ENCODE data around the gene RAB17.

Gene RAB17

GRCh38 chr2:237616734-237617586 is 26.4 kb upstream of the RAB17 start:
- WGBS = 66% methylated on average over 15 of the region's 15 CpGs

DNA sequence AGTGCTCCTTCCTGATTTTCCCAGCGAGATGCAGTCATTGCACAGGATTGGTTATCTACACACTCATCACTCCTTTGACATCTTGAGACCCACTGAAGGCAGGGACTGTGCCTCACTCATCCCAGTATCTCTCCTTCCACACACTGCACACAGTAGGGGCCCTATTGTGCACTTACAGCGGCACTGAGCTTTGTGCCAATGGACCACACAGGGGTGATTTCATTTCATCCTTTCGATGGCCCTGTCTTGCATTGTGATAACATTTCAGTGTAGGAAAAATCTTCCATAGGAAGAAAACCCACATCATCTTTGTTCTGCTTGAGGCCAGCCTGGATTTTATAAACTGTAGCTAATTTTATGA is 25.8 kb upstream of the RAB17 start:
- H3K9ac ChIP-seq (ENCODE audit: low read length) = peak overlapping the region; percentile 81
- H3K79me1 ChIP-seq (replicated peaks; ENCODE audit: low read length, poor library complexity, severe bottlenecking) = no peaks in the 10 kb centered on the region
- no peak overlapping the region for H2BK5ac ChIP-seq (ENCODE audit: low read depth, low read length, poor library complexity, severe bottlenecking)
- peak overlapping the region; percentile 41 to 47 for H3K18ac ChIP-seq (ENCODE audit: low read depth in 1 of 2, low read length in 2 of 2)
- peaks cover 13% of the 10 kb centered on the region for H3K4me1 ChIP-seq (ENCODE audit: control insufficient read depth, insufficient read depth, low read depth, low read length)
- DNase-seq = no peak
- 71% methylated on average over 1 of the region's 3 CpGs for WGBS
- H2BK12ac ChIP-seq (ENCODE audit: low read length in 2 of 2) = peak overlapping the region in 1 of 2 experiments; percentile 47
- peak overlapping the region in 1 of 2 experiments; percentile 5 for H3K14ac ChIP-seq (ENCODE audit: low read length in 2 of 2)
- peak overlapping the region; percentile 50 for H2BK120ac ChIP-seq (ENCODE audit: low read depth, low read length)
- H3K27me3 ChIP-seq (ENCODE audit: control insufficient read depth in 1 of 2, insufficient read depth in 1 of 2, low read length in 2 of 2) = no peaks in the 10 kb centered on the region
- H2AK5ac ChIP-seq (ENCODE audit: low read length, severe bottlenecking) = no peak overlapping the region
- H3K9me3 ChIP-seq (ENCODE audit: control insufficient read depth, low read length) = no peaks in the 10 kb centered on the region
- H2AFZ ChIP-seq (ENCODE audit: low read depth, low read length) = no peak overlapping the region
- H4K8ac ChIP-seq (ENCODE audit: low read length) = peak overlapping the region; percentile 62
- no peak overlapping the region for H3K27ac ChIP-seq (ENCODE audit: low read length, poor library complexity, severe bottlenecking)
- H4K91ac ChIP-seq (ENCODE audit: low read length) = peak overlapping the region; percentile 79
- no peak overlapping the region for H2BK15ac ChIP-seq (ENCODE audit: low read depth, poor library complexity, severe bottlenecking)
- peak overlapping the region in 1 of 2 experiments; percentile 32 for H3K4me3 ChIP-seq (ENCODE audit: insufficient read depth in 1 of 2, low read depth in 1 of 2, low read length in 2 of 2)
- no peak overlapping the region for H3K23ac ChIP-seq (ENCODE audit: low read length in 2 of 2)
- H3K4ac ChIP-seq (ENCODE audit: low read depth in 1 of 2, low read length in 2 of 2) = peak overlapping the region; percentile 69 to 77
- no peaks in the 10 kb centered on the region for H3K36me3 ChIP-seq (ENCODE audit: control insufficient read depth in 1 of 2, insufficient read depth in 2 of 2, low read depth in 1 of 2, low read length in 2 of 2)
- H3K4me2 ChIP-seq (ENCODE audit: low read length, poor library complexity, severe bottlenecking) = no peak overlapping the region

More at GRCh38 chr2:237616734-237617586, 26.4 kb upstream of the RAB17 start:
- H3K9me3 ChIP-seq (ENCODE audit: control insufficient read depth, low read length) = no peaks in the 10 kb centered on the region
- H3K23ac ChIP-seq (ENCODE audit: low read length in 2 of 2) = peak overlapping the region in 1 of 2 experiments; percentile 54
- DNase-seq = peak; percentile 79
- peak overlapping the region; percentile 81 for H3K9ac ChIP-seq (ENCODE audit: low read length)
- H3K4me2 ChIP-seq (ENCODE audit: low read length, poor library complexity, severe bottlenecking) = no peak overlapping the region
- no peaks in the 10 kb centered on the region for H3K79me1 ChIP-seq (replicated peaks; ENCODE audit: low read length, poor library complexity, severe bottlenecking)
- peak overlapping the region; percentile 2 to 65 for H2BK12ac ChIP-seq (ENCODE audit: low read length in 2 of 2)
- H4K8ac ChIP-seq (ENCODE audit: low read length) = no peak overlapping the region
- peak overlapping the region; percentile 79 for H4K91ac ChIP-seq (ENCODE audit: low read length)
- no peak overlapping the region for H2BK5ac ChIP-seq (ENCODE audit: low read depth, low read length, poor library complexity, severe bottlenecking)
- H3K36me3 ChIP-seq (ENCODE audit: control insufficient read depth in 1 of 2, insufficient read depth in 2 of 2, low read depth in 1 of 2, low read length in 2 of 2) = no peaks in the 10 kb centered on the region
- peak overlapping the region in 1 of 2 experiments; percentile 1 for H3K4me3 ChIP-seq (ENCODE audit: insufficient read depth in 1 of 2, low read depth in 1 of 2, low read length in 2 of 2)
- H2BK15ac ChIP-seq (ENCODE audit: low read depth, poor library complexity, severe bottlenecking) = no peak overlapping the region
- H3K4me1 ChIP-seq (ENCODE audit: control insufficient read depth, insufficient read depth, low read depth, low read length) = peaks cover 13% of the 10 kb centered on the region
- peak overlapping the region in 1 of 2 experiments; percentile 49 for H3K14ac ChIP-seq (ENCODE audit: low read length in 2 of 2)
- H2AK5ac ChIP-seq (ENCODE audit: low read length, severe bottlenecking) = peak overlapping the region; percentile 17
- H2BK120ac ChIP-seq (ENCODE audit: low read depth, low read length) = peak overlapping the region; percentile 51
- peak overlapping the region; percentile 52 to 94 for H3K18ac ChIP-seq (ENCODE audit: low read depth in 1 of 2, low read length in 2 of 2)
- peak overlapping the region; percentile 40 to 41 for H3K4ac ChIP-seq (ENCODE audit: low read depth in 1 of 2, low read length in 2 of 2)
- peak overlapping the region; percentile 19 for H2AFZ ChIP-seq (ENCODE audit: low read depth, low read length)
- no peaks in the 10 kb centered on the region for H3K27me3 ChIP-seq (ENCODE audit: control insufficient read depth in 1 of 2, insufficient read depth in 1 of 2, low read length in 2 of 2)
- no peak overlapping the region for H3K27ac ChIP-seq (ENCODE audit: low read length, poor library complexity, severe bottlenecking)

DNA sequence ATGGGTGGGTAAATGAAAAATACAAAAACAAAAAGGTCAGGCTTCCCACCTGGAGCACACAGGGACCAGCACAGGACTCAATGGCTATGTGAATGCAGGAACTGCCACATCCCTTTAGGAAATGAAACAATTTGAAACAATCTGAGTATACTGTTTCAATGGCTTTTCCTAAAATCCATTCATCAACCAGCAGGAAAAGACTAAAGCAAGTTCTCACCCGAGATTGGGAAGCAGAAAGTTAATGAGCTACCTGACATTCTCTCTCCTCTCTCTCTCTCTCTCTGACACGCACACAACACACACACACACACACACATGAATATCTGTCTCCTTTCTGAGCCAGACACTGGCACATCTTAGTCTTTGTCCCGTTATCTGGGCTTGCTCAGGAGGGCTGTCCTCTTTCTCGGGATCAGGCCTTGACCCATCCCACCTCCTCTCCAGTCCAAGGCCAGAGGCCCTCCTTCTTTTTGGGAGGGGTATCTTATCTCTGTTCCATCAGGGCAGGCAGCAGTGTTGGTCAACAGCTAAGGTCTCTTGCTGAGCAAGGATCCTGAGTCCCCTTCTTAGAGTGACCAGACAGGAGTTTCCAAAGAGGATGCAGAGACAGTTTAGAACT is 25.2 kb upstream of the RAB17 start:
- Histone ChIP-seq H3K18ac (ENCODE audit: low read depth in 1 of 2, low read length in 2 of 2) (peak overlapping the region; percentile 41 to 47), H3K4ac (ENCODE audit: low read depth in 1 of 2, low read length in 2 of 2) (peak overlapping the region; percentile 69 to 77), H2BK120ac (ENCODE audit: low read depth, low read length) (peak overlapping the region; percentile 50), H3K9me3 (ENCODE audit: control insufficient read depth, low read length) (no peaks in the 10 kb centered on the region), H3K27me3 (ENCODE audit: control insufficient read depth in 1 of 2, insufficient read depth in 1 of 2, low read length in 2 of 2) (no peaks in the 10 kb centered on the region), H3K27ac (ENCODE audit: low read length, poor library complexity, severe bottlenecking) (no peak overlapping the region), H4K91ac (ENCODE audit: low read length) (peak overlapping the region; percentile 79), H3K14ac (ENCODE audit: low read length in 2 of 2) (peak overlapping the region in 1 of 2 experiments; percentile 48), H3K4me3 (ENCODE audit: insufficient read depth in 1 of 2, low read depth in 1 of 2, low read length in 2 of 2) (peak overlapping the region in 1 of 2 experiments; percentile 32), H3K4me2 (ENCODE audit: low read length, poor library complexity, severe bottlenecking) (no peak overlapping the region), H3K9ac (ENCODE audit: low read length) (peak overlapping the region; percentile 81), H2BK12ac (ENCODE audit: low read length in 2 of 2) (peak overlapping the region in 1 of 2 experiments; percentile 47), H4K8ac (ENCODE audit: low read length) (peak overlapping the region; percentile 62), H2AK5ac (ENCODE audit: low read length, severe bottlenecking) (peak overlapping the region; percentile 36), H3K23ac (ENCODE audit: low read length in 2 of 2) (no peak overlapping the region), H3K4me1 (ENCODE audit: control insufficient read depth, insufficient read depth, low read depth, low read length) (peaks cover 13% of the 10 kb centered on the region), H3K79me1 (replicated peaks; ENCODE audit: low read length, poor library complexity, severe bottlenecking) (no peaks in the 10 kb centered on the region), H3K36me3 (ENCODE audit: control insufficient read depth in 1 of 2, insufficient read depth in 2 of 2, low read depth in 1 of 2, low read length in 2 of 2) (no peaks in the 10 kb centered on the region), H2AFZ (ENCODE audit: low read depth, low read length) (peak overlapping the region; percentile 31), H2BK15ac (ENCODE audit: low read depth, poor library complexity, severe bottlenecking) (no peak overlapping the region), H2BK5ac (ENCODE audit: low read depth, low read length, poor library complexity, severe bottlenecking) (no peak overlapping the region)
- no peak for DNase-seq
- WGBS = 57% methylated on average over 4 of the region's 4 CpGs

GRCh38 chr2:237614151-237614720 is 23.7 kb upstream of the RAB17 start:
- no peak overlapping the region for H3K4ac ChIP-seq (ENCODE audit: low read depth in 1 of 2, low read length in 2 of 2)
- no peak overlapping the region for H3K27ac ChIP-seq (ENCODE audit: low read length, poor library complexity, severe bottlenecking)
- no peak overlapping the region for H2BK5ac ChIP-seq (ENCODE audit: low read depth, low read length, poor library complexity, severe bottlenecking)
- H3K4me1 ChIP-seq (ENCODE audit: control insufficient read depth, insufficient read depth, low read depth, low read length) = peaks cover 13% of the 10 kb centered on the region
- peak overlapping the region; percentile 34 for H4K91ac ChIP-seq (ENCODE audit: low read length)
- H3K9me3 ChIP-seq (ENCODE audit: control insufficient read depth, low read length) = no peaks in the 10 kb centered on the region
- no peak overlapping the region for H2BK15ac ChIP-seq (ENCODE audit: low read depth, poor library complexity, severe bottlenecking)
- no peak overlapping the region for H3K4me2 ChIP-seq (ENCODE audit: low read length, poor library complexity, severe bottlenecking)
- DNase-seq = peak; percentile 52
- H2BK12ac ChIP-seq (ENCODE audit: low read length in 2 of 2) = peak overlapping the region; percentile 8 to 20
- H4K8ac ChIP-seq (ENCODE audit: low read length) = peak overlapping the region; percentile 83
- no peak overlapping the region for H3K4me3 ChIP-seq (ENCODE audit: insufficient read depth in 1 of 2, low read depth in 1 of 2, low read length in 2 of 2)
- H2AFZ ChIP-seq (ENCODE audit: low read depth, low read length) = no peak overlapping the region
- no peaks in the 10 kb centered on the region for H3K79me1 ChIP-seq (replicated peaks; ENCODE audit: low read length, poor library complexity, severe bottlenecking)
- WGBS = 49% methylated on average over 9 of the region's 9 CpGs
- H3K36me3 ChIP-seq (ENCODE audit: control insufficient read depth in 1 of 2, insufficient read depth in 2 of 2, low read depth in 1 of 2, low read length in 2 of 2) = no peaks in the 10 kb centered on the region
- H3K9ac ChIP-seq (ENCODE audit: low read length) = no peak overlapping the region
- no peaks in the 10 kb centered on the region for H3K27me3 ChIP-seq (ENCODE audit: control insufficient read depth in 1 of 2, insufficient read depth in 1 of 2, low read length in 2 of 2)
- H3K18ac ChIP-seq (ENCODE audit: low read depth in 1 of 2, low read length in 2 of 2) = peak overlapping the region in 1 of 2 experiments; percentile 59
- peak overlapping the region; percentile 31 for H2AK5ac ChIP-seq (ENCODE audit: low read length, severe bottlenecking)
- H3K14ac ChIP-seq (ENCODE audit: low read length in 2 of 2) = no peak overlapping the region
- no peak overlapping the region for H2BK120ac ChIP-seq (ENCODE audit: low read depth, low read length)
- no peak overlapping the region for H3K23ac ChIP-seq (ENCODE audit: low read length in 2 of 2)
